Lower leg skin (tissue), 4 donors: Measurements from ENCODE around the gene IGIP. TPM values are rescaled to one million over a fixed set of nuclear protein-coding genes. Genes with fewer than 3 reads are reported as not detected.

ENCODE experiments used
- DNase-seq, 2 donors: peaks; one replicate each; pipeline ENCODE4 v3.0.0-alpha.2; 2019; ENCODE audit warnings: low spot score in 2 of 2
- H3K4me3 ChIP-seq: fragments of 200-600 bp; sonication (generic); 2 replicates; pipeline ENCODE4 v1.5.1; 2017; ENCODE audit warnings: mild to moderate bottlenecking, low read depth; ENCODE audit not compliant: poor library complexity, severe bottlenecking
- CTCF ChIP-seq, 3 donors: fragments of 450-650 bp; IDR thresholded peaks; one replicate each; pipeline ENCODE4 v1.5.1; 2016; ENCODE audit warnings: antibody characterized with exemption in 3 of 3, mild to moderate bottlenecking in 3 of 3, moderate library complexity in 2 of 3
- POLR2A ChIP-seq, 2 donors: fragments of 450-650 bp; IDR thresholded peaks; one replicate each; pipeline ENCODE4 v1.6.1; 2016 to 2017; ENCODE audit warnings: antibody characterized with exemption in 2 of 2, mild to moderate bottlenecking in 1 of 2, moderate library complexity in 1 of 2
- WGBS, 2 donors: methylation state at CpG; one replicate each; pipeline ENCODE4 v1.1.5; 2018; 5-methylcytosine and 5-hydroxymethylcytosine counted together
- intact Hi-C: fragments of 100-400 bp; cut with DNase I; formaldehyde crosslinking; loops from one replicate; pipeline ENCODE4 v1.15.0; 2023; ENCODE audit warnings: low total_unique reads
- total RNA-seq, 4 donors: library from RNA; depleted of rRNA; stranded (reverse); fragments of >200 nt; gene quantifications; one replicate each; pipeline ENCODE4 v1.1.0, GENCODE V29; 2016

The IGIP gene
- total RNA-seq = 10 to 100 TPM in 1 of 4 donors, 1 to 10 TPM in 3; 7.5 to 10.4 (median 8.0) TPM

- no peak for TF ChIP-seq CTCF (IDR thresholded peaks at IDR 0.05)
- no peak for TF ChIP-seq POLR2A (IDR thresholded peaks at IDR 0.05)
- WGBS, 2 donors = 97% methylated on average over 4 of the region's 4 CpGs
- intact Hi-C loops = no loop called here
- H3K4me3 ChIP-seq = no peak within 1 kb of the TSS
- DNase-seq = no peak
Measured at GRCh38 chr5:140125637-140126036, at the start of gene IGIP. IGIP (plus strand) TSS chr5:140125937; CDS start chr5:140128477, 2,540 bp downstream.

- 96 to 100% methylated on average over 1 of the region's 1 CpG for WGBS, 2 donors
- no peak for TF ChIP-seq POLR2A (IDR thresholded peaks at IDR 0.05)
- no peak for TF ChIP-seq CTCF (IDR thresholded peaks at IDR 0.05)
- intact Hi-C loops = no loop called here
- no peak for DNase-seq
- H3K4me3 ChIP-seq = no peak overlapping the region
Measured at GRCh38 chr5:140076142-140076541, 49.6 kb upstream of the IGIP start.

- intact Hi-C loops = no loop called here
- TF ChIP-seq CTCF (IDR thresholded peaks at IDR 0.05) = no peak
- no peak for TF ChIP-seq POLR2A (IDR thresholded peaks at IDR 0.05)
- WGBS, 2 donors = 67 to 78% methylated on average over 2 of the region's 2 CpGs
Measured at GRCh38 chr5:140076788-140077187, 48.9 kb upstream of the IGIP start.

GRCh38 chr5:140083120-140083519 is 42.6 kb upstream of the IGIP start:
- H3K4me3 ChIP-seq = no peak overlapping the region
- intact Hi-C loops = no loop called here
- TF ChIP-seq POLR2A (IDR thresholded peaks at IDR 0.05) (no peak), CTCF (IDR thresholded peaks at IDR 0.05) (no peak)
- DNase-seq = no peak
- WGBS, 2 donors = 87 to 88% methylated on average over 1 of the region's 1 CpG

More at GRCh38 chr5:140076788-140077187, 48.9 kb upstream of the IGIP start:
- DNase-seq = no peak
- H3K4me3 ChIP-seq = no peak overlapping the region

GRCh38 chr5:140083650-140084049 is 42.1 kb upstream of the IGIP start:
- TF ChIP-seq POLR2A (IDR thresholded peaks at IDR 0.05) (no peak), CTCF (IDR thresholded peaks at IDR 0.05) (no peak)
- DNase-seq = no peak
- H3K4me3 ChIP-seq = no peak overlapping the region
- intact Hi-C loops = no loop called here
- 89 to 100% methylated on average over 1 of the region's 1 CpG for WGBS, 2 donors

GRCh38 chr5:140084541-140084940 is 41.2 kb upstream of the IGIP start:
- no peak overlapping the region for H3K4me3 ChIP-seq
- no peak for DNase-seq
- no peak for TF ChIP-seq POLR2A (IDR thresholded peaks at IDR 0.05)
- TF ChIP-seq CTCF (IDR thresholded peaks at IDR 0.05) = no peak
- intact Hi-C loops = no loop called here
- WGBS, 2 donors = 22 to 42% methylated on average over 4 of the region's 4 CpGs
